BJ (cell line): Measurements from ENCODE around the gene FCMR. TPM values are rescaled to one million over a fixed set of nuclear protein-coding genes. Genes with fewer than 3 reads are reported as not detected.
"Not testable (repeated sequence)": the region's sequence is repeated elsewhere in the genome, so short reads cannot be mapped to it uniquely, and the experiment has no call there.

Experiments
- CTCF ChIA-PET: fragments of 350-600 bp; formaldehyde crosslinking; extraction: SDS; loops from one replicate; lab custom pipeline; 2021; ENCODE audit warnings: antibody characterized with exemption, inconsistent platforms; lab: Yijun Ruan, JAX
- POLR2A ChIA-PET: fragments of 300-600 bp; sonication (Branson Sonifier 250); formaldehyde crosslinking; extraction: SDS; loops from one replicate; lab custom pipeline; 2021; ENCODE audit warnings: antibody characterized with exemption; lab: Charles Lee
- DNase-seq: peaks from one replicate; pipeline ENCODE4 v3.0.0-alpha.2; 2011; ENCODE audit warnings: low read depth
- H3K27me3 ChIP-seq: 2 replicates; pipeline ENCODE4 v1.6.0; 2011; ENCODE audit warnings: low read length; ENCODE audit not compliant: control insufficient read depth, insufficient read depth
- H3K36me3 ChIP-seq: 2 replicates; pipeline ENCODE4 v1.5.1; 2011; ENCODE audit warnings: low read length; ENCODE audit not compliant: control insufficient read depth, insufficient read depth
- H3K4me3 ChIP-seq: 2 replicates; pipeline ENCODE4 v1.5.1; 2011; ENCODE audit warnings: low read depth, mild to moderate bottlenecking, control low read depth, low read length
- polyA plus RNA-seq: library from polyadenylated mRNA; depleted of rRNA; stranded (reverse); fragments of >200 nt; gene quantifications from 2 replicates; pipeline ENCODE4 v1.2.3, GENCODE V29; 2011
- TF ChIP-seq, protein P1 (sequence below): IDR thresholded peaks from 2 replicates; pipeline ENCODE4 v1.5.1; 2011; ENCODE audit warnings: low read depth, mild to moderate bottlenecking, control low read depth, inconsistent platforms, low read length, moderate library complexity; ENCODE audit not compliant: insufficient read depth

The FCMR gene
- polyA plus RNA-seq, 1 experiment, result 1.4 TPM

DNA sequence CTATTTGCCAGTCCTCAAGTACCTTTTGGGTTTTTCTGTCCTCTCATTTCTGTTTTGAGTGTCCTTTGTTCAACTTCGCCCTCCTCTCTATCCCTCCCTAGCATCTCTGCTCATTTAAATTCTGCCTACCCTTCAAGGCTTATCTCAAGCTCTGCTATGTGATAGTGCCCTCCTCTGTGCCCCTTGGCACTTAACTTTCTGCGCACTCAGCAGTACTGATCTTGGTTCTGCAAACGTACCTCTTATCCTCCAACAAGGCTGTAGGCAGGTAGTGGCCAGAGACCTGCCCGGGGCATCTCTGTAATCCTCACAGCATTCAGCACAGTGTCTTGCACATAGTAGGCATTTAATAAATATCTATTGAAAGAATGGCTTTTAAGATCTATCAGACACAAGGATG is 61.6 kb downstream of the FCMR start:
- CTCF ChIA-PET, result interaction anchor here (0.6 to 1.8 kb wide), 5 partner anchors 49 to 1318 kb away, joined by 3 to 7 read pairs (median 6); no protein-coding TSS in a partner anchor
- Histone ChIP-seq H3K4me3 (no peak overlapping the region), H3K36me3 (no peaks in the 10 kb centered on the region), H3K27me3 (peaks cover 12% of the 10 kb centered on the region)
- POLR2A ChIA-PET, result no interaction called here
- no peak for DNase-seq
- TF ChIP-seq, protein P1, sequence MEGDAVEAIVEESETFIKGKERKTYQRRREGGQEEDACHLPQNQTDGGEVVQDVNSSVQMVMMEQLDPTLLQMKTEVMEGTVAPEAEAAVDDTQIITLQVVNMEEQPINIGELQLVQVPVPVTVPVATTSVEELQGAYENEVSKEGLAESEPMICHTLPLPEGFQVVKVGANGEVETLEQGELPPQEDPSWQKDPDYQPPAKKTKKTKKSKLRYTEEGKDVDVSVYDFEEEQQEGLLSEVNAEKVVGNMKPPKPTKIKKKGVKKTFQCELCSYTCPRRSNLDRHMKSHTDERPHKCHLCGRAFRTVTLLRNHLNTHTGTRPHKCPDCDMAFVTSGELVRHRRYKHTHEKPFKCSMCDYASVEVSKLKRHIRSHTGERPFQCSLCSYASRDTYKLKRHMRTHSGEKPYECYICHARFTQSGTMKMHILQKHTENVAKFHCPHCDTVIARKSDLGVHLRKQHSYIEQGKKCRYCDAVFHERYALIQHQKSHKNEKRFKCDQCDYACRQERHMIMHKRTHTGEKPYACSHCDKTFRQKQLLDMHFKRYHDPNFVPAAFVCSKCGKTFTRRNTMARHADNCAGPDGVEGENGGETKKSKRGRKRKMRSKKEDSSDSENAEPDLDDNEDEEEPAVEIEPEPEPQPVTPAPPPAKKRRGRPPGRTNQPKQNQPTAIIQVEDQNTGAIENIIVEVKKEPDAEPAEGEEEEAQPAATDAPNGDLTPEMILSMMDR, result no peak

DNA sequence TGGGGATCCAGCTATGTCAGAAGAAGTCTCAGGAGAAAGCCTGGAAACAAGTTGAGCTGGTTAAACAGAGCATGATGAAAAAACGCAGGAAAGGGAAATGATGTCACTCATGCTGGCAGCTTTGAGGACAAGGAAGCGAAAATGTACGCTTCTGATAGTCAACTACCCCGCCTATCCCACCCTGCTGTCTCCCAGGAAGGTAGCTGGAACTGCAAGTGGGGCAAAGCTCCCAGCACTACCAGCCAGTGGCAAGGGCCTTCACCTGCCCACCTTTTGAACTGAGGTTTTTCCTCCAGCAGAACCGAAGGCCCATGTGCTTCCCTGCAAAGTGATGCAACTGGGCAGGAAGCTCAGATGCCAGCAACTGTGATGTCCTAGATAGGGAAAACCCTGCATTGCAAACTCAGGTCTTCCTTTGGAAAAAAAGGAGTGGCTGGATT is 62.6 kb downstream of the FCMR start:
- POLR2A ChIA-PET, result no interaction called here
- peaks cover 12% of the 10 kb centered on the region for H3K27me3 ChIP-seq

DNA sequence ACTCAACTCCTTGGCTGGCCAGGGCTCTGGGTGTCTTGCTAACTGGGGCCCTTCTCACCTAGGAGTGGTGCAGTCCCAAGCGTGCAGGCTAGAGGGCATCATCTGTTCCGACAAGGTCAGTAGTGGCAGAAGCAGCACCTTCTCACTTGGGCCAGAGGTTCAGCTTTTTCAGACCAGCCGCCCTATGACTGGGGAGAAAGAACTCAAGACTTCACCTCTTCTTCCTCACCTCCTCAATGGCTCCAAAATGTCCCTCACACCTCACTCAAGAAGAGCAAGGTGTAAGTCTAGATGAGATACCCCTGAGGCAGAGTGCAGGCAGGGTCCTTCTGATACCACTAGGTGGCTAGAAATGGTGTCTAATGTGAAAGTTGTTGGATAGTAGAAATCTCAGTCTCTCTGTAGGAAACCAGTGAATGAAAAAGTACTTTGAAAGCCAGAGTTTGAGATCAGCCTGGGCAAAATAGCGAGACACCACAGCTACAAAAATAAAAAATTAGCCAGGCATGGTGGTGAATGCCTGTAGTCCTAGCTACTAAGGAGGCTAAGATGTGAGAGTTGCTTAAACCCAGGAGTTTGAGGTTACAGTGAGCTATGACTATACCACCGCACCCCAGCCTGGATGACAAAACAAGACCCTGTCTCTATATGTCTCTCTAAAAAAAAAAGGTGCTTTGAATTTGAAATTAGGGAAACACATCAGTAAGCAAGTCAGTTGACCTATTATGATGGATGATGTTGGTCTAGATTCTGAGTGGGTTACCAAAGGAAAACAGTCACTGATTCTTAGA is 64.9 kb downstream of the FCMR start:
- no peaks in the 10 kb centered on the region for H3K36me3 ChIP-seq
- TF ChIP-seq, protein P1, result peak; percentile 26
- H3K27me3 ChIP-seq, result peaks cover 6% of the 10 kb centered on the region
- POLR2A ChIA-PET, result no interaction called here
- no peak overlapping the region for H3K4me3 ChIP-seq
- DNase-seq, result no peak
- CTCF ChIA-PET, result interaction anchor here (1.0 to 2.7 kb wide), 6 partner anchors 8 to 130 kb away, joined by 3 to 23 read pairs (median 6); partner anchors contain the start of gene IL20

More for the DNA sequence above, 62.6 kb downstream of the FCMR start:
- CTCF ChIA-PET, result interaction anchor here (1.0 to 1.8 kb wide), 5 partner anchors 17 to 124 kb away, joined by 3 to 7 read pairs (median 4); no protein-coding TSS in a partner anchor
- Histone ChIP-seq H3K4me3 (no peak overlapping the region), H3K36me3 (no peaks in the 10 kb centered on the region)
- TF ChIP-seq, protein P1, result no peak
- DNase-seq, result no peak

DNA sequence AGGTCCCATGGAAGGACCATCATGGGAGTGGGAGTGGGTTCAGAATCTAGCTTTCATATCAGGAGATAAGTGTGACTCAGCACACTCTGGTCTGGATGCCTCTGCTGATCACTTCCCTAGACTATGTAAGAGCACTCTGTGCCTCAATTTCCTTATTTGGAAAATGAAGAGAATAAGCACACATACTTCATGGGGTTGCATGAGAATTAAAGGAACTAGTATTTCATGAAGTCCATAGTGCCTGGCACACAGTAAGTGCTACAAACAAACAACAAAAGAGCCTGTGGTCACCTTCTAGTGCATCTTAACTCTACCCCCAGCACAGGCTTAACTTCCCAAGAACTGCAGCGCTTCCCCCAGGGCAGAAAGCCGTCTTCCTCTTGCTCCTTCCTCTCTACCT is 65.9 kb downstream of the FCMR start:
- DNase-seq, result no peak
- TF ChIP-seq, protein P1, result no peak
- POLR2A ChIA-PET, result no interaction called here
- Histone ChIP-seq H3K36me3 (no peaks in the 10 kb centered on the region), H3K27me3 (peaks cover 6% of the 10 kb centered on the region), H3K4me3 (no peak overlapping the region)
- CTCF ChIA-PET, result interaction anchor here (1.0 to 2.7 kb wide), 4 partner anchors 9 to 129 kb away, joined by 3 to 23 read pairs (median 4); partner anchors contain the start of gene IL20

DNA sequence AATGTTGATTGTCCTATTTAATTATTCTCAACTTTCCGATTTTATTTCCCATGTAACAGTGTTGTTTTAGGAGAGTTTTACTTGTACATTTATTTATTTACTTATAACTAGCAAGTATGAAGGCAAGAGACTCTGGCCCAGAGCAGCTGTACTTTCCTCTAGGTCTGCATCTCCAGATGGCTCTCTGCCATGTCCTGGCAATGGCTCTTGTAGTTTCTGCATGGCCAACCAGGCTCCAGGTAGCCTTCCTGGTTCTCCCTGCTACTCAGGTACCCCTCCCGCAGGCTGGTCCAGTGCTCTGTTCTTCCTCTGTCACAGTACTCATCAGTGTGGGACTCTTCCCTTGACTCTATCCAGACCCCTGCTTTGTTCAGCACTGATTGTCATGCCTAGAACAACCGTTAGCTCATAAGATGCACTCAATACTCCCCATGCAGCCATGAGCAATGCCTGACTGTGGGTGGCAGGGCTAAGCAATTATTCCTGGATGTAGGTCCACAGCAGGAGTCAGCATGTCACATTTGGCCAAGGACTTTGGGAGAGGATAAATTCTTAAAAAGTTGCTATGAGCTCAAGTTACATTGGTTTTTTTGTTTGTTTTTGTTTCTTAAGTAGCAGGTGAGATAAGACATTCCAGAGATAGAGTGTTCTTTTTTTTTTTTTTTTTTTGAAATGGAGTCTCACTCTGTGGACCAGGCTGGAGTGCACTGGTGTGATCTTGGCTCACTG is 67.2 kb downstream of the FCMR start:
- TF ChIP-seq, protein P1, result no peak
- ChIA-PET CTCF (interaction anchor here (1.4 to 2.7 kb wide), 2 partner anchors 10 to 127 kb away, joined by 3 to 23 read pairs; partner anchors contain the start of gene IL20), POLR2A (interaction anchor here (0.6 kb wide), 1 partner anchor 54 kb away, joined by 3 read pairs; no protein-coding TSS in a partner anchor)
- DNase-seq, result no peak
- Histone ChIP-seq H3K36me3 (no peaks in the 10 kb centered on the region), H3K4me3 (no peak overlapping the region), H3K27me3 (peaks cover 5% of the 10 kb centered on the region)

DNA sequence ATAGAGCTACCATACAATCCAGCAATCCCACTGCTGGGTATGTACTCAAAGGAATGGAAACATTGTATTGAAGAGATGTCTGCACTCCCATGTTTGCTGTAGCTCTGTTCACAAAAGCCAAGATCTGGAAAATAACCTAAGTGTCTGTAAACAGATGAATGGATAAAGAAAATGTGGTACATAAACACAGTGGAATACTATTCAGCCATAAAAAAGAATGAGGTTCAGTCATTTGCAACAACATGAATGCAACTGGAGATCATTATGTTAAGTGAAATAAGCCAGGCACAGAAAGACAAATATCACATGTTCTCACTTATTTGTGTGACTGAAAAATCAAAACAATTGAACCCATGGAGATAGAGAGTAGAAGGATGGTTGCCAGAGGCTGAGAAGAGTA is 68.0 kb downstream of the FCMR start:
- POLR2A ChIA-PET, DNase-seq: not testable (repeated sequence)
- CTCF ChIA-PET, result interaction anchor here (1.1 kb wide), 2 partner anchors 11 to 45 kb away, joined by 3 to 4 read pairs; no protein-coding TSS in a partner anchor

More for the DNA sequence above, 68.0 kb downstream of the FCMR start:
- not testable (repeated sequence) for H3K4me3 ChIP-seq, H3K27me3 ChIP-seq, H3K36me3 ChIP-seq
